ENCODE data around the gene SLC16A3.
"Not testable (repeated sequence)": the region's sequence is repeated elsewhere in the genome, so short reads cannot be mapped to it uniquely, and the experiment has no call there.

The SLC16A3 gene

DNA sequence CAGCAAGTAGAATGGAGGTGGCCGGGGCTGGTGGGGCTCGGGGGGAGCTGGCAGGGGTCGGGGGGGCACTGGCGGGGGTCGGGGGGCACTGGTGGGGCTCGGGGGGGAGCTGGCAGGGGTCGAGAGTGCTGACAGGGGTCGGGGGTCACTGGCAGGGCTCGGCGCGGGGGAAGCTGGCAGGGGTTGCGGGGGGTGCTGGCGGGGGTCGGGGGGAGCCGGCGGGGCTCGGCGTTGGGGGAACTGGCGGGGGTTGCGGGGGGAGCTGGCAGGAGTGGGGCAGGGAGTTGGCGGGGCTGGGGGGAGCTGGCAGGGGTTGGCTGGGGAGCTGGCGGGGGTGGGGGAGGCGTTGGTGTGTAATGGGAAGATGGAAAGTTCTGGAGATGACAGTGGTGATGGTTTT, 41.3 kb upstream of the SLC16A3 start:
- no peak for DNase-seq (ENCODE audit: low spot score)
- no peak for TF ChIP-seq CTCF (IDR thresholded peaks at IDR 0.05; ENCODE audit: borderline replicate concordance, control extremely low read depth, extremely low read depth, insufficient read depth, missing control alignments)
- in situ Hi-C loops (cut with MboI; ENCODE audit: low sequenced_read_pairs, unreplicated experiment), result no loop called here

GRCh38 chr17:82188001-82188961, 40.6 kb upstream of the SLC16A3 start:
- in situ Hi-C loops (cut with MboI; ENCODE audit: low sequenced_read_pairs, unreplicated experiment), result no loop called here
- DNase-seq (ENCODE audit: low spot score), result no peak
- no peak for TF ChIP-seq CTCF (IDR thresholded peaks at IDR 0.05; ENCODE audit: borderline replicate concordance, control extremely low read depth, extremely low read depth, insufficient read depth, missing control alignments)

GRCh38 chr17:82193050-82193449, 35.8 kb upstream of the SLC16A3 start:
- DNase-seq (ENCODE audit: low spot score); in situ Hi-C loops (cut with MboI; ENCODE audit: low sequenced_read_pairs, unreplicated experiment): not testable (repeated sequence)

DNA sequence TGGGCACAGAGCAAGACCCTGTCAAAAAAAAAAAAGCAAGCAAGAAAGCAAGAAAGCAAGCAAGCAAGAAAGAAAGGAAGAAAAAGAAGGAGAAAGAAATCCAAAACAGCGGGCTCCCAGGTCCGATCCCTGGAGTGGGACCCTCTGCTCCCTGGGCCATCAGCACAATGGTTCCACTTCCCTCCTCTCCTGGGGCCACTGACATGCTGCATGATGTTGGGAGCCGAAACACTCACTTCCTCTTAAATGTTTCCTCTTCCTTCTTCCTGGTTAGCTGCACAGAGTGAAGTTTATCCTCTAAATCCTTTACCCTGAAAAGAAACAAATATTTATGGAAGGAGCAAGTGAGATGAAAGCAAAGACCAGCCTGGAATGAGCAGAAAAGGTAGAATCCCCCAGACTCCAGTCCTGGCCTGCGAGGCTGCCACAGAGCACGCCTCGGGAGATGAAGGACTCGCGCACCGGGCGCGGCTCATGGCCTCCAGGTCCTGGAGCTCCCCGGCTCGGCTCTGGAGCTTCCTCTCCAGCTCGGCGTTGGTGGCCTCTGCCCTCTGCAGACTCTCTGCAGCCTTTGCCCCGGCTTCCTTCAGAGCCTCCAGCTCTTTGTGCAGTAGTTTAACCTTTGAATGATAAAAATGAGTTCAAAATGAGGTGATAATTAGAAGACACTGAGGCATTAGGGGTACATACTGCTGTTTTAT, 35.2 kb upstream of the SLC16A3 start:
- in situ Hi-C loops (cut with MboI; ENCODE audit: low sequenced_read_pairs, unreplicated experiment), result no loop called here
- no peak for TF ChIP-seq CTCF (IDR thresholded peaks at IDR 0.05; ENCODE audit: borderline replicate concordance, control extremely low read depth, extremely low read depth, insufficient read depth, missing control alignments)
- no peak for DNase-seq (ENCODE audit: low spot score)

- no peak for TF ChIP-seq CTCF (IDR thresholded peaks at IDR 0.05; ENCODE audit: borderline replicate concordance, control extremely low read depth, extremely low read depth, insufficient read depth, missing control alignments)
- in situ Hi-C loops (cut with MboI; ENCODE audit: low sequenced_read_pairs, unreplicated experiment), result no loop called here
- DNase-seq (ENCODE audit: low spot score), result no peak
These were observed 34.1 kb upstream of the SLC16A3 start for GRCh38 chr17:82194765-82195164.

DNA sequence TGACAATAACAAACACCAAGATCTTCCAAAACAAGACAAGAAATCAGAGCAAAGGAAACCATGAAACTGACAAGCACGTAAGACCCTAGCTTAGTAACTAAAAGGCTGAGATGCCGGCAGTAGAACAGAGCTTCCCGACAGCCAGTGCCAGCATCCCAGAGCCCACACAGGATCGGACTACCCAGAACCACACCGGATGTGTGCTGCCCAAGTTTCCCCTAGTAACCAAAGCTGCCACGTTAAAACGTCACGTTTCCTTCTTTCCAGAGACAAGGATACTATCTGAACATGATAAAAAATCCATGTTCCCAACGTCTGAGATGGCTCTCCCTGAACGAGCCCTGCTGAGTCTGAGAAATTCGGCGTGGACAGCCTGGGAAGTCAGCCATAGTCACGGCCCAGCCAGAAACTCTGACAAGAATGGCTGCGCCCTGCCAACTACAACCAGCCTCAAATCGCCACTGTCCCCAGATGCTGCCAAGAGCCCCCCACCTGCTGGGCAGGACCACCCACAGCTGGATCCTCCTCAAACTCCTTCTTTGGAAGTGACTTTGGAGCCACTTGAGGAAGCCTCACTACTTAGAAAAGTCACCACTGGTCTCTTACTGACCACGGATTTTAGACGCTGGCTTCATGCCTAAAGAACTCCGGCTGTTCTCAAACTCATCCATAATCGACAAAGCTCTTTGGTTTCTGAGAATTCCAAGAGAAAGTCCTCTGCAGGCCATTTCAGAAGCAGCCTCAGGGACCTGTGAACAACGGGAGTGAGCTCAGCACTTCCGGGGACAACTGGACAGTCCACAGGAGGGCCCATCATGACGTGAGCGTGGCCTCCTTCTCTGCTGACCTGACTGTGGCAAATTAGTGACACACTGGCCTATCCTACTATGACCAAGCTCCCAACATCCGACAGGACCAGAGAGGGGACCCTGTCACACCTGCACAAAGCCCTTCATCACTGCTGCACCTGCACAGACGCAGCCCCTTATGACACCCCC, 32.9 kb upstream of the SLC16A3 start:
- no peak for DNase-seq (ENCODE audit: low spot score)
- in situ Hi-C loops (cut with MboI; ENCODE audit: low sequenced_read_pairs, unreplicated experiment), result no loop called here
- no peak for TF ChIP-seq CTCF (IDR thresholded peaks at IDR 0.05; ENCODE audit: borderline replicate concordance, control extremely low read depth, extremely low read depth, insufficient read depth, missing control alignments)

Data from GM13976 (cell line).